ENCODE results near the gene NSFL1C.

The NSFL1C gene

DNA sequence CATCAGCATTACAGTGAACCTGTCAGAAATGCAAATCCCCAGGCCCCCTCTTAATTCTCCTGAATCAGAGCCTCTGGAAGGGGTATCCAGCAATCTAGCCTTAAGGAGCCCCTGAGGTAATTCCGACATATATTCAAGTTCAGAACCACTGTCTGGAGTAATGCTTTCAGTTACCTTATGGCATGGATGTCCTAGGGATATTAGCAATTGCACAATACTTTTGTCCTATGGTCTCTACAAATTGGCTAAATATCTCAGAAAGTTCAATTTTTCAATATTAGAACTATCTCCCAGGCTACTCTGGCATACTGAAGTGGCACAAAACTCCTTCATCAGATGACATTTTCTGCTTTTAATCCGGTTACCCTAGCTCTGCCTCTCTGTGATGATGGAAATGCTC, 6.4 kb downstream of the NSFL1C start:
- no peak overlapping the region for H3K9ac ChIP-seq
- H3K4me2 ChIP-seq (ENCODE audit: low read length) = no peak overlapping the region
- no peaks in the 10 kb centered on the region for H3K27me3 ChIP-seq (ENCODE audit: control insufficient read depth, insufficient read depth, low read length)
- no peak overlapping the region for H3K27ac ChIP-seq
- H3K4me3 ChIP-seq (ENCODE audit: low read depth, low read length) = no peak overlapping the region
- no peak overlapping the region for H2AFZ ChIP-seq
- H3K4me1 ChIP-seq = peaks cover 6% of the 10 kb centered on the region
- no peaks in the 10 kb centered on the region for H3K9me3 ChIP-seq (ENCODE audit: control insufficient read depth, low read length)
- H3K36me3 ChIP-seq (ENCODE audit: control insufficient read depth, insufficient read depth, low read length) = no peaks in the 10 kb centered on the region
- H3K79me2 ChIP-seq = peaks cover 33% of the 10 kb centered on the region
- no peak for TF ChIP-seq CTCF (IDR thresholded peaks at IDR 0.05)

- TF ChIP-seq CTCF (IDR thresholded peaks at IDR 0.05) = no peak
- H3K4me1 ChIP-seq = no peaks in the 10 kb centered on the region
- H3K36me3 ChIP-seq (ENCODE audit: control insufficient read depth, insufficient read depth, low read length) = no peaks in the 10 kb centered on the region
- H3K4me3 ChIP-seq (ENCODE audit: low read depth, low read length) = no peak overlapping the region
- no peak overlapping the region for H2AFZ ChIP-seq
- H3K4me2 ChIP-seq (ENCODE audit: low read length) = no peak overlapping the region
- no peaks in the 10 kb centered on the region for H3K27me3 ChIP-seq (ENCODE audit: control insufficient read depth, insufficient read depth, low read length)
- no peak overlapping the region for H3K9ac ChIP-seq
- peaks cover 10% of the 10 kb centered on the region for H3K79me2 ChIP-seq
- no peaks in the 10 kb centered on the region for H3K9me3 ChIP-seq (ENCODE audit: control insufficient read depth, low read length)
- no peak overlapping the region for H3K27ac ChIP-seq
Measured at GRCh38 chr20:1457992-1458391, 8.7 kb downstream of the NSFL1C start.

DNA sequence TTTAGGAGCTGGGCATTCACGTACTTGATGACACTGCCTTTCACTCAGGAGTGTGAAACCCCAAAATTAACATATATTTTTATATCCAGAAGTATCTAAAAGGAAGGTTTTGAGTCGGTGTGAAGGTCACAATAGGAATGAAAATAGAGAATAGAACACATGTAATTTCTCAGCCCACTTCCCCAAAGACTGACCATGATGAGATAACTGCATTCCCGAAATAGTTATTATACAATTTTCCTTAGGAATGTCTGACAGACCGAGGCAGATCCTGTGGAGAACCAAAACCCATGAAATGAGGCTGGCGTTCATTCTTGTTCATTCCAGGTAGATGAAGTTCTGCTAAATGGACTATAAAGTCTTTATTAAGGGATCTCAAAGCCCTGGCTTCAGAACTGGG, 10.3 kb downstream of the NSFL1C start:
- no peaks in the 10 kb centered on the region for H3K36me3 ChIP-seq (ENCODE audit: control insufficient read depth, insufficient read depth, low read length)
- no peak overlapping the region for H3K27ac ChIP-seq
- no peak overlapping the region for H3K9ac ChIP-seq
- H3K4me1 ChIP-seq = no peaks in the 10 kb centered on the region
- no peak overlapping the region for H2AFZ ChIP-seq
- no peak overlapping the region for H3K4me3 ChIP-seq (ENCODE audit: low read depth, low read length)
- no peaks in the 10 kb centered on the region for H3K9me3 ChIP-seq (ENCODE audit: control insufficient read depth, low read length)
- H3K4me2 ChIP-seq (ENCODE audit: low read length) = no peak overlapping the region
- H3K27me3 ChIP-seq (ENCODE audit: control insufficient read depth, insufficient read depth, low read length) = no peaks in the 10 kb centered on the region
- no peak for TF ChIP-seq CTCF (IDR thresholded peaks at IDR 0.05)
- peaks cover 4% of the 10 kb centered on the region for H3K79me2 ChIP-seq

DNA sequence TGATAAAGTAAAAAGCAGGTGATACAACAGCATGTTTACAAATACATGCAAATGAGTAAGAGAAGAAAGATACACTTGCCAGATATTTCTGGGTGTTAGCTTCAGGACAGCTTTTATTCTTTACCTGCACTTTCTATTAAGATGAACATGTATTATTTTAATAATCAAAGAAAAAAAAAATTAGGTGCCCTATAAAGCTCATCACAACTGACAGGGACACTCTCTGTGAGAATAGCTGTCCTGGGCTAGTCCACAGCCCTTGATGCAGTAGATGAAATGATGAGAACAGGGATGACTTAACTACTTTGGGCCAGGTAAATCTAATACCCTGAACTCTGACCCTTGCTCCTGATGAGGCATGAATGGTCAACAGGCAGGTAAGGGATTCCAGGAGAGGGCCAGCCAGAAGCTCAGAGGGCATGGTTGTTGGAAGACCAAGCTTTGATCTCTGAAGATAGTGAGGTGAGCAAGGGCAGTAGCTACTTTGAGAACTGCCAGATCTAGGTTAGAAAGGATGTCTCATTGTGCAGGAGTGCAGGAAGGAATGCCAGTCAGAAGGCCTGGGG, 15.6 kb downstream of the NSFL1C start:
- Histone ChIP-seq H3K27ac (no peak overlapping the region), H3K27me3 (ENCODE audit: control insufficient read depth, insufficient read depth, low read length) (no peaks in the 10 kb centered on the region), H3K36me3 (ENCODE audit: control insufficient read depth, insufficient read depth, low read length) (no peaks in the 10 kb centered on the region), H3K4me2 (ENCODE audit: low read length) (no peak overlapping the region), H3K9me3 (ENCODE audit: control insufficient read depth, low read length) (no peaks in the 10 kb centered on the region), H2AFZ (no peak overlapping the region), H3K4me3 (ENCODE audit: low read depth, low read length) (no peak overlapping the region), H3K79me2 (peaks cover 4% of the 10 kb centered on the region), H3K9ac (no peak overlapping the region), H3K4me1 (no peaks in the 10 kb centered on the region)
- no peak for TF ChIP-seq CTCF (IDR thresholded peaks at IDR 0.05)

- H3K36me3 ChIP-seq (ENCODE audit: control insufficient read depth, insufficient read depth, low read length) = no peaks in the 10 kb centered on the region
Measured at GRCh38 chr20:1449370-1449769, 17.3 kb downstream of the NSFL1C start.

More at GRCh38 chr20:1449370-1449769, 17.3 kb downstream of the NSFL1C start:
- no peak for TF ChIP-seq CTCF (IDR thresholded peaks at IDR 0.05)
- no peak overlapping the region for H3K4me3 ChIP-seq (ENCODE audit: low read depth, low read length)
- no peak overlapping the region for H2AFZ ChIP-seq
- H3K79me2 ChIP-seq = peaks cover 4% of the 10 kb centered on the region
- no peak overlapping the region for H3K4me2 ChIP-seq (ENCODE audit: low read length)
- no peak overlapping the region for H3K9ac ChIP-seq
- no peaks in the 10 kb centered on the region for H3K27me3 ChIP-seq (ENCODE audit: control insufficient read depth, insufficient read depth, low read length)
- no peak overlapping the region for H3K27ac ChIP-seq
- H3K4me1 ChIP-seq = no peaks in the 10 kb centered on the region
- H3K9me3 ChIP-seq (ENCODE audit: control insufficient read depth, low read length) = no peaks in the 10 kb centered on the region
